Suprapubic skin (tissue), 4 donors: ENCODE results near the gene MT1E. TPM values are rescaled to one million over a fixed set of nuclear protein-coding genes. Genes with fewer than 3 reads are reported as not detected.

Experiments
- DNase-seq, 2 donors: peaks; one replicate each; pipeline ENCODE4 v3.0.0-alpha.2; 2019; ENCODE audit warnings: low spot score in 2 of 2
- H3K27ac ChIP-seq: fragments of 200-600 bp; sonication (generic); one replicate; pipeline ENCODE4 v1.5.1; 2019
- H3K27me3 ChIP-seq: fragments of 200-600 bp; sonication (generic); one replicate; pipeline ENCODE4 v1.5.1; 2019
- H3K36me3 ChIP-seq: fragments of 200-600 bp; sonication (generic); one replicate; pipeline ENCODE4 v1.5.1; 2019
- H3K4me1 ChIP-seq: fragments of 200-600 bp; sonication (generic); one replicate; pipeline ENCODE4 v1.5.1; 2019
- H3K4me3 ChIP-seq: fragments of 200-600 bp; sonication (generic); one replicate; pipeline ENCODE4 v1.5.1; 2019; ENCODE audit warnings: mild to moderate bottlenecking
- H3K9me3 ChIP-seq: fragments of 200-600 bp; sonication (generic); one replicate; pipeline ENCODE4 v1.5.1; 2019
- CTCF ChIP-seq, 2 donors: fragments of 200-600 bp in 1 of 2; fragments of 450-650 bp in 1 of 2; sonication (generic) in 1 of 2; IDR thresholded peaks; one replicate each; pipeline ENCODE4 v1.5.1; 2016 to 2019; ENCODE audit warnings: antibody characterized with exemption in 2 of 2, mild to moderate bottlenecking in 1 of 2, moderate library complexity in 1 of 2
- EP300 ChIP-seq: sonication (generic); formaldehyde crosslinking; IDR thresholded peaks from one replicate; pipeline ENCODE4 v1.6.1; 2017; ENCODE audit warnings: antibody characterized with exemption
- POLR2A ChIP-seq, 2 donors: fragments of 450-650 bp; IDR thresholded peaks; one replicate each; pipeline ENCODE4 v1.6.1; 2017; ENCODE audit warnings: antibody characterized with exemption in 2 of 2, mild to moderate bottlenecking in 2 of 2, moderate library complexity in 2 of 2
- POLR2AphosphoS5 ChIP-seq, 3 donors: sonication (generic); formaldehyde crosslinking; IDR thresholded peaks; one replicate each; pipeline ENCODE4 v1.6.1; 2017; ENCODE audit warnings: antibody characterized with exemption in 3 of 3
- WGBS: methylation state at CpG from one replicate; pipeline ENCODE4 v1.1.5; 2018; 5-methylcytosine and 5-hydroxymethylcytosine counted together
- total RNA-seq, 4 donors: library from RNA; depleted of rRNA; stranded (reverse); fragments of >200 nt; gene quantifications; one replicate each; pipeline ENCODE4 v1.1.0, GENCODE V29; 2016

Gene MT1E
- total RNA-seq, 4 donors from 2014 or later = 454 to 1,259 (median 584) TPM

GRCh38 chr16:56603589-56603988 lies 22.0 kb upstream of the MT1E start:
- no peaks in the 10 kb centered on the region for H3K9me3 ChIP-seq
- 64% methylated on average over 4 of the region's 4 CpGs for whole genome bisulfite sequencing
- H3K36me3 ChIP-seq = no peaks in the 10 kb centered on the region
- H3K4me3 ChIP-seq = no peak overlapping the region
- DNase-seq = no peak
- TF ChIP-seq EP300 = no peak
- TF ChIP-seq CTCF (IDR thresholded peaks at IDR 0.05) = peak in 1 of 2 donors; percentile 29
- no peak overlapping the region for H3K27ac ChIP-seq
- peaks cover 36% of the 10 kb centered on the region for H3K4me1 ChIP-seq
- H3K27me3 ChIP-seq = no peaks in the 10 kb centered on the region

- no peak overlapping the region for H3K27ac ChIP-seq
- DNase-seq = no peak
- TF ChIP-seq POLR2AphosphoS5 (IDR thresholded peaks at IDR 0.05) = no peak
- no peak for TF ChIP-seq CTCF (IDR thresholded peaks at IDR 0.05)
- no peak for TF ChIP-seq EP300
- TF ChIP-seq POLR2A (IDR thresholded peaks at IDR 0.05) = no peak
These were observed 20.6 kb upstream of the MT1E start for GRCh38 chr16:56604966-56605365.

GRCh38 chr16:56605475-56605874 lies 20.1 kb upstream of the MT1E start:
- no peak for DNase-seq
- Histone ChIP-seq H3K4me1 (peaks cover 55% of the 10 kb centered on the region), H3K9me3 (no peaks in the 10 kb centered on the region), H3K4me3 (no peak overlapping the region), H3K27me3 (no peaks in the 10 kb centered on the region), H3K27ac (peak overlapping the region; percentile 96), H3K36me3 (no peaks in the 10 kb centered on the region)
- no peak for TF ChIP-seq CTCF (IDR thresholded peaks at IDR 0.05)
- no peak for TF ChIP-seq POLR2AphosphoS5 (IDR thresholded peaks at IDR 0.05)
- no peak for TF ChIP-seq EP300
- TF ChIP-seq POLR2A (IDR thresholded peaks at IDR 0.05) = no peak
- 61% methylated on average over 1 of the region's 1 CpG for WGBS

More at GRCh38 chr16:56604966-56605365, 20.6 kb upstream of the MT1E start:
- Histone ChIP-seq H3K36me3 (no peaks in the 10 kb centered on the region), H3K4me3 (no peak overlapping the region), H3K27me3 (no peaks in the 10 kb centered on the region), H3K9me3 (no peaks in the 10 kb centered on the region), H3K4me1 (peaks cover 49% of the 10 kb centered on the region)
- 76% methylated on average over 4 of the region's 4 CpGs for WGBS

GRCh38 chr16:56606071-56606475 lies 19.5 kb upstream of the MT1E start:
- no peaks in the 10 kb centered on the region for H3K27me3 ChIP-seq
- H3K27ac ChIP-seq = peak overlapping the region; percentile 96
- peaks cover 60% of the 10 kb centered on the region for H3K4me1 ChIP-seq
- H3K36me3 ChIP-seq = no peaks in the 10 kb centered on the region
- H3K4me3 ChIP-seq = no peak overlapping the region
- DNase-seq = peak in 1 of 2 donors; percentile 87
- H3K9me3 ChIP-seq = no peaks in the 10 kb centered on the region
- TF ChIP-seq POLR2AphosphoS5 (IDR thresholded peaks at IDR 0.05) = no peak
- 33% methylated on average over 3 of the region's 3 CpGs for WGBS

- peak overlapping the region; percentile 96 for H3K27ac ChIP-seq
- WGBS = 17% methylated on average over 8 of the region's 8 CpGs
- no peak for TF ChIP-seq CTCF (IDR thresholded peaks at IDR 0.05)
- no peak for TF ChIP-seq POLR2AphosphoS5 (IDR thresholded peaks at IDR 0.05)
- TF ChIP-seq POLR2A (IDR thresholded peaks at IDR 0.05) = no peak
- TF ChIP-seq EP300 = no peak
- H3K4me3 ChIP-seq = peak overlapping the region; percentile 73
- H3K4me1 ChIP-seq = peaks cover 66% of the 10 kb centered on the region
- DNase-seq = no peak
- no peaks in the 10 kb centered on the region for H3K36me3 ChIP-seq
- H3K27me3 ChIP-seq = no peaks in the 10 kb centered on the region
- H3K9me3 ChIP-seq = no peaks in the 10 kb centered on the region
These were observed 19.0 kb upstream of the MT1E start for GRCh38 chr16:56606476-56607108.

GRCh38 chr16:56607109-56607618 lies 18.4 kb upstream of the MT1E start:
- H3K9me3 ChIP-seq = no peaks in the 10 kb centered on the region
- peak overlapping the region; percentile 73 for H3K4me3 ChIP-seq
- H3K36me3 ChIP-seq = no peaks in the 10 kb centered on the region
- TF ChIP-seq CTCF (IDR thresholded peaks at IDR 0.05) (no peak), POLR2AphosphoS5 (IDR thresholded peaks at IDR 0.05) (peak; percentile 92 to 99 (median 94)), EP300 (peak; percentile 88), POLR2A (IDR thresholded peaks at IDR 0.05) (peak in 1 of 2 donors; percentile 33)
- WGBS = 41% methylated on average over 11 of the region's 14 CpGs
- H3K27me3 ChIP-seq = no peaks in the 10 kb centered on the region
- H3K27ac ChIP-seq = peak overlapping the region; percentile 96
- DNase-seq = peak; percentile 95 to 96
- peaks cover 67% of the 10 kb centered on the region for H3K4me1 ChIP-seq
